HG03196 (cell line): ENCODE measurements around the gene PRR33.
A peak's percentile ranks its signal among the peaks of the same experiment; 100 is the strongest.

Experiments used
- ATAC-seq: cut with Tn5 transposase; IDR thresholded peaks from one replicate; pipeline ENCODE4 v1.9.1; 2021; ENCODE audit not compliant: unreplicated experiment

PRR33 gene

DNA sequence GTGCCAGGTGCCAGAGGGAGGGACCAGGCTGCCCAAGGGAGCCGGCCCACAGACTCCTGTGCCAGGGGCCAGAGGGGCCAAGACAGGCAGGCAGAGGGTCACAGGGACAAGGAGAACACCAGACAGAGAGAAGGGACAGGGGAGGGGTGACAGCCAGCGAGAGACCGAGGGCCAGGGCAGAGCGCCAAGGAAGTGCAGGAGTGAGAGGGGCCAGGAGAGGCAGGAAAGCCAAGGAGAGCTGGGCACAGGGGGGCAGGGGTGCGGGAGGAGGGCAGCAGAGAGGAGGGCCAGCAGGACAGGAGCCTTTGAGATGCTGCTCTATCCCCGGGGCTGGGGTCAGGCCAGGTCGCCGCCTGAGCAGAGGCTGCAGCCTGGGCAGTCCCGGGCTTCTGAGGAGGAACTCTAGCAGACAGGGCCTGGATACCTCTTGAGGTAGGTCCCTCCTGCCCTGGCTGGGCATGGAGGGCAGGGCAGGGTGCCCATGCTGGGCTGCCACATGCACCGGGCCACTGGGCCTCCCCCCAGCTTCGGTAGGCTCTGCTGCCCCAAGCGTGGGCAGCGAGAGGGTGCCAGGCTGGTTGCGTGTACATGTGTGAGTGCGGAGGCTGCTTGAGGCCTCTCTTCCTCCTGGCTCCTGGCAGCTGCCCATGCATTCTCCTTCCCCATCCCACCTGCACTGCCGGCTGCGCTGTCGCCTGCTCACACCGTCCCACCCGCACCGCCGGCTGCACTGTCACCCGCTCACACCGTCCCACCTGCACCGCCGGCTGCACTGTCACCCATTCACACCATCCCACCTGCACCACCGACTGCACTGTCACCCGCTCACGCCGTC lies 26.6 kb downstream of the PRR33 start:
- no peak for ATAC-seq

DNA sequence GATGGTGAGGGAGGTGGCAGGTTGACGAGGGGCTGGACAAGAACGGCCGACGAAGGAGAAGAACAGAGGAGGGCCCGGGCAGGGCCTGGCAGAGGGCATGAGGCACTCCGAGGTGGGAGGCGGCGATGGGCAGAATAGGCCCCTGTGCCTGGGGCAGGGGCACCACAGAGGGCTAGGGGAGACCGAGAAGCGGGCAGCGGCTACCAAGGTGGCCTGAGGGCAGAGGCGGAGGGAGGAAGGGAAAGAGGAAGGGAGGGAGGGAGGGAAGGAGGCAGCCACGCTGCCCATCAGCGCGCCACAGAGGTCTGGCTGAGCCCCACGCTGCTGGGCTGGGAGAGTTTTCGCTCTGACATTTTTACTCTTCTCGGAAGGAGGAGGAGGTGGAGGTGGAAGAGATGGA lies 27.5 kb downstream of the PRR33 start:
- ATAC-seq = no peak

DNA sequence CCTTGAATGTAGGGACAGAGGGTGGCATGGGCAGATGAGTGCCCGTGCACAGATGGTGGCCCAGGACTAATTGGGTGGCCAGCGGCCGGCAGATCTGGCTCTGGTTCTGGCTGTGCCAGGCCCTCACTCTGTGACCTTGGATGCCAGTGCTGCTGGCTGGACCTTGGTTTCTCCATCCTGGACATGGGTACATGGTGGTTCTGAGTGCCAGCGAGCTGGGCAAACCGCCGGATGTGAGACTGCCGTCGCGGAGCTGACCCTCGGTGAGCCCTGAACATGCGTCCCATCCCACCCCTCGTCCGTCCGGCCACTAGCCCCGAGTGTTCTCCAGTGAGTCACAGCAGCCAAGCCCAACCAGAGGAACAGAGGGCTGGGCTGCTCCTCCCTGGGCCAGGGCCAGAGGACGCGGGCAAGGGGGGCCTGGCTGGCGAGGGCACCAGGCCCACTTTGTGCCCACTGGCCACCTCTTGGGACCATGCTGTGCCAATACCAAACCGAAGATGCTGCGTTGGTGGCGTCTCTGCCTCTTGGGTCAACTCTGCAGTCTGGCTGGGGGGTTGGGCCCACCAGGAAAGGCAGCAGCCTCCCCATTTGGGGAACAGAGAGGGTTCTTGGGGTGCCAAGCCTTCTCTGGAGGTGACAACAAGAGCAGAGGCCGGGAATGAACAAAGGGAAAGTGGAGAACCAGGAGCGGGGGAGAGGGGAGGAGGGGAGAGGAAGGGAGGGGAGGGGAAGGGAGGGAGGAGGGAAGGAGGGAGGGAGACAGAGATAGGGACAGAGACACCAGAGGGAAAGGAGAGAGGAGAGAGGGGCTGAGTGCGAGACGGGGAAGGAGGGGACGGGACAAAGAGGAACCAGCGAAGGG lies 28.1 kb downstream of the PRR33 start:
- ATAC-seq = no peak

DNA sequence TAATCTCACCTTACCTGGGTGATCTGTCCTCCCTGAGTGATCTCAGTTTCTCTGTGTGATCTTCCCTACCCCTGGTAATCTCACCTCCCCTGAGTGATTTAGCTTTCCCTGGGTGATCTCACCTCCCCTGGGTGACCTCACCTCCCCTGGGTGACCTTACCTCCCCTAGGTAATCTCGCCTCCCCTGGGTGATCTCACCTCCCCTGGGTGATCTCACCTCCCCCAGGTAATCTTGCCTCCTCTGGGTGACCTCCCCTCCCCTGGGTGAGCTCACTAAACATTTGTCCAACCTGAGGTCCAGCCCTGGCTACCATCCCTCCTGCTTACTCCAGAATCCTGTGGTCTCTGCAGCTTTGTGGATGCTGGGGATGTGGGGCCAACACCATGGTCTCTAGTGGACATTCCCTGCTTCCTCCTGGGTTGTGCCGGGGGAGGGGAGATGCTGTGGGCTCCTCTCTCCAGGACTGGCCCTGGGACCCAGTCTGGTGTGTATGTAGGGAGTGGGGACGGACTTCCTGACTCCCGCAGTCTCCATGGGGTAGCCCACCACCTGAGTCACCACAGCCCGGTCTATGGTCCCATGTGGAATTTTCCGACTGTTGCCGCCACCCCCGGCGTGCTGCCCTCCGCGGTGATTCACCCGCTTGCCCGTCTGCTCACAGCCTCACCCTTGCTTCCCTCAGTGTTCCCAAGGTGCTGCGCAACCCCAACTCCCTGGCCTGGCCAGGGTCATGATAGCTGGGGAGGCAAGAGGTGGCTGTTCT lies 28.9 kb downstream of the PRR33 start:
- no peak for ATAC-seq

DNA sequence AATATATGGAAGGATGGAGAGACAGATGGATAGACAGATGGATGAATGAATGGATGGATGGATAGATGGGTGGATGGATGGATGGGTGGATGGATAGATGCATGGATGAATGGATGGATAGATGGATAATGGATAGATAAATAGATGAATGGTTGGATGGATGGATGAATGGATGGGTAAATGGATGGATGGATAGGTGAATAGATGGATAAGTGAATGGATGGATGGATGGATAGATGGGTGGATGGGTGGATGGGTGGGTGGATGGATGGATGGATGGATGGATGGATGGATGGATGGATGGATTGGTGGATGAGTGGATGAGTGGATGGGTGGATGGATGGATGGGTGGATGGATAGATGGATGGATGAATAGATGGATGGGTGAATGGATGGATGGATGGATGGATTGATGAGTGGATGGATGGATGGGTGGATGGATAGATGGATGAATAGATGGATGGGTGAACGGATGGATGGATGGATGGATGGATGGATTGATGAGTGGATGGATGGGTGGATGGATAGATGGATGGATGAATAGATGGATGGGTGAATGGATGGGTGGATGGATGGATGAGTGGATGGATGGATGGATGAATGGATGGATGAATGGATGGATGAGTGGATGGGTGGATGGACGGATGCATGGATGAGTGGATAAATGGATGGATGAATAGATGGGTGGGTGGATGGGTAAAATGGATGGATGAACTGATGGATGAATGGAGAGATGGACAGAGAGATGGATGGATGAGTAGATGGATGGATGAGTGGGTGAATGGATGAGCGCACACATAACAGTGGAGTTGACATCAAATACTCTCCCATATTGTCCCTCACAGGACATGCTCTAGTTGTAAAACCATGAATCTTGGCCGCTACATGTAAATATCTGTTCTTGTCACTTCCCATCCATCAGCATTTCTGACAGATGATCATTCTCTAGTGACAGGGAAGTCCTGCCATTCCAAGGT lies 30.0 kb downstream of the PRR33 start:
- no peak for ATAC-seq

DNA sequence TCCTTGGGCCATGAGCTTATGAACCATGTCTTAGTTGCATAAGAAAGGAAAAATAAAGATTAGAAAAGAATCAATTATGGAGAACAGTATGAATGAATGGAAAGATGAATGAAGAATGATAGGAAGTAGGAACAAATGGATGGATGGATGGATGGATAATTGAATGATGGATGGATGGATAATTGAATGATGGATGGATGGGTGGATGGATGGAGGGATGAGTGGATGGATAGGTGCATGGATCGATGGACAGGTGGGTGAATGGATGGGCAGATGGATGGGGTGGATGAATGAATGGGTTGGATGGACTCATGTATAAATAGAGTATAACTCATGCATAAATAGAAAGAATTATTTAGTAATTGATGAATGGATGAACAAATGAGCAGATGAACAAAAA lies 31.6 kb downstream of the PRR33 start:
- ATAC-seq = no peak

DNA sequence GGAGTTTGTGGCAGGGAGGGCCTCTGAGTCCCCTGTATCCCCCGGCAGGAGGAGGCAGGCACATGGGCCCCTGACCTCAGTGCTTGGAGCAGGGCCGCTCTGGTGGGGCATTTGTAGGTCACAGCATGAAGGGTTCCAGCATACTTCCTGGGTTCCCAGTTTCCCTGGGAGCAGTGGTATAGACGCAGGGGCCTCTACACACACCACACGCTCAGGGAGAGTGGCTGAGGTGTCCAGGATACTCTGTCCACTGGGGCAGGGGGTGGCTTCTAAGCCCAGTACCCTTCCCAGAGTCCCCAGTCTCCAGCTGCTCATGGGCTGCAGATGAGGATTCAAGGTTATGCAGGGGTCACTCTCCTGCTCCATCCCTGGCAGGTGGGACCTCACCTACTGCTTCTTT lies 32.7 kb downstream of the PRR33 start:
- no peak for ATAC-seq

DNA sequence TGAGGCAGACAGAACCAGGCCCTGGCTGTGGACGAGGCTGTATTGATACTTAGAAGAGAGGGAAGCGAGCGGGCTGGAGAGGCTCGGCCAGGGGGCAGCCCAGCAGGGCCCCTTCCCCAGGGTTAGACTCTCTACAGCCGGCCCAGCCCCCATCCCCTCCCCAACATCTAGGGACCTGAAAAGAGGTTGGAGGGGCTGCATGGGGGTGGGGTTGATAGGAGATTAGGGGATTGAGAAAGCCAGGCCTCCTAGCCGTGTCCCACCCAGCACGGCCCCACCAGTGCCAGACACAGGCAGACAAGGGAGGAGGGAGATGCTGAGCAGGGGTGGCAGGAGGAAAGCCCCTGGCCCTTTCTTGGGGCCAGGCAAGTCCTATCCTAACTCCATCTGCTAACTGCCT lies 33.1 kb downstream of the PRR33 start:
- no peak for ATAC-seq

DNA sequence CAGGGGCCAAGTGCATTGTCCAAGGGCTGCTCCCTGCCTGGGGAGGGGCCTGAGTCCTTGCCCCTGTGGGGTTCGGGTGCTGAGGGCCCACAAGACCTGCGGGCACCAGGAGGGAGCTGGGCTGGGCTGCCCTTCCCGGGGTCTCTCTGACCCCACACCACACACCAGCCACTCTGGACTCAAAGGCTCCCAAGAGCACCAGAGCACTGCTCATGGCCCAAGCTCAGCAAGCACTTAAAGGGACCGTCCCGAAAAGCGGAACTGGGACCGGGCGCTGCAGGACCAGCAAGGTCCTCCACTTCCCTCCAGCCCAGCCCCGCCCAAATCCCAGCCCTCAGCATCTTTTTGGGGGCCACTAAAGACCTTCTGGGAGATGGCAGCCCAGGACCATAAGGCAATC lies 33.5 kb downstream of the PRR33 start:
- ATAC-seq = no peak

DNA sequence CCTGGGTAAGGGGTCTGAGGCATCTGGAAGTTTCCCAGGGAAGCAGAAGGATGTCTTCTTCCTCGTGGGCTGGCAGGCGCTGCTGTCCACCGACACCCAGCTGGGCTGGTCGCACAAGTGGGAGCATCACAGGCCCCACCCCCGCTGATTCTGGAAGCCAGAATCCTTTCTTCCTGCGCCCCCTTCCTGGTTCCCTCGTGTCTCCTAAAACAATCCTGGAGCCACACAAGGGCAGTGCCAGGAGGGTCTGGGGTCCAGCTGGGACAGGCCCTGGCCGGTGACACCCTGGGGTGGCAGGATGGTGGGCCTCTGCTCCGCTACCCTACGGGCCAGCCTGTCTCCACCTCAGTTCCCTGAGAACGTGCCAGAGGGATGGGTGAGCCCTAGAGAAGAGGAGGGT lies 34.6 kb downstream of the PRR33 start:
- ATAC-seq = no peak

DNA sequence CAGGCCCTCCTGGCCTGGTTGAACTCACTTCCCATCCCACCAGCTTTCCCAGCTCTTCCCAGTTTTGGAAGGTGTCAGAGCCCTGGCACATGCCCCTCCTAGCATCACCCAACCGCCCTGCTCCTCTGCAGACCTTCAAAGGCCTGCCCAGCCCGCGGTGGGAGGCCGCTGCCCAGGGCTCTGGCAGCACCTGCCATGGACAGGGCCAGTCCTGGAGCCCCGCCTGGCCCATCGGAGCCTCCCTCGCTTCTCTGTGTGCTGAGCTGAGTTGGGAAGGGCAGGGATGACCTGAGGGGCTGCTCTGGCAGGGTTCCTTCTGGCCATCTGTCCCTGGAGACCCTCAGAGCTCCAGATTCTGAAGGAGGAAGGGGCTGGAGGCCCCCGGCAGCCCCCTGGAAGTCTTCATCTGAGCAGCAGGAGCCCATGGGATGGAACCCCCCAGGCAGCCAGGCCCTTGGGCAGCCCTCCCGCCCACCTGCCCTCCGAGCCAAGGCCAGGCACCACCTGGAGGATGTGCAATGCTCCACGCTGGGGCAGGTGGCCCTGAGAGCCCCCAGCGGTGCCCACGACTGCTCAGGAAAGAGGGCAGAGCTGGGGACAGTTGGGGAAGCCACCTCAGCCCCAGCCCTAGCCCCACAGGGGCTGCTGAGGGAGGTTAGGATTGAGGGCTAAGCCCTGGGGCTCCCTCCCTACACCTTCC lies 35.2 kb downstream of the PRR33 start:
- ATAC-seq = no peak

DNA sequence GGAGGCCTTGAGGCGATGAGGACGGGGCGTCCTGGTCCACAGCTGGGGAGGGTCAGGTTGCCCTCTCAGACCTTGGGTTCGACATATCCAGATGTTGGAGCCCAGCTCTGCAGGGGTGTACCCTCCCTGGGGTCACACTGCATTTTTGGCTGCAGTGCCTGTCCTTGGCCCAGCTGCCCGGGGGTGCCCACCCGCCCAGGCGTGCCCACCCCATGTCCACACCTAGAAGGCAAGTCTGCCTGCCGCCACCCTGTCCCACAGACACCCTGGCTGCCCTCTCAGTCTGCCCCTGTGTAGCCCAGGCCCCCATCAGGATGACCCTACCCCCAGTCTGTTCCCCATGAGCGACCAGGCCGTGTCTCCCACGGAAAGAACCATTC lies 35.8 kb downstream of the PRR33 start:
- ATAC-seq = no peak

DNA sequence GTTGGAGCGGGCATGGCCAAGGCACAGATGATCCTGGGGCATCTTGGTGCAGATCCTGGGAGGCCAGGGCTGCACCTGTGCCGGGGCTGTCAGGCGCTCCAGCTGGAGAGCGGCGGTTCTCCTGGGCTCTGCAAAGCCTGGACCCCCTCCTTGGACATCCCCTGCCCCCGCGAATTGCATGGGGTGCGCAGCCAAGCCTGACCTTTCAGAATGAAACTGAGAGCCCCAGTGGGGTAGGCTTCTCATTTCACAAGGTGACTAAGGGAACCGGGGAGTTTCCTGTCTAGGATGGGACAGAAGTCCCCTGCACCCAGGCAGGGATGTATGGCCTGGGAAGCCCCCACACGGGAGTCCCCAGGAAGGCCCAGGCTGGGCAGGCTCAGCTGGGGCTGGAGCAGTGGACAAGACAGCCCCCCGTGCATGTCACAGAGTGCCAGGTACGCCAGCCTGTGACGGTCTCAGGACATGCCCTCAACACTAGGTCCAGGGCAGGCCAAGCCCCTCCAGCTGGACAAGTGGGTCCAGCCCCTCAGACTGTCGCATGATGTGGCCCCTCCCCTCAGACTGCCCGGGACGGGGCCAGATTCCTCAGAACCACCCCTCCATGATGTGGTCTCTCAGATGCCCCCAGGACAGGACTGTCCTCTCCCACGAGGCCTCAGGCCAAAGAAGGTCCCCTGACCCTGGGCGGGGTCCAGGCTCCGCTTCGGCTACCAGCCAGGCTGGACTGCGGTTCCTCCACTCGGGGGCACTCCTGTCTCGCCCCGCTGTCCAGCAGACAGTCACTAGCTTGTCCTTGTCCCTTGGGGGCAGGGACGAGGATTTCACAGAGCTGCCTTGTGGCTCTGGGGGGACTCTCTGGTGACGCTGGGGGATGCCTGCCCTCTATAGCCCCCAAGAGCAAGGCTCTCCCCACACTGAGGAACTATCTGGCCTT lies 36.5 kb downstream of the PRR33 start:
- ATAC-seq = peak; percentile 31

DNA sequence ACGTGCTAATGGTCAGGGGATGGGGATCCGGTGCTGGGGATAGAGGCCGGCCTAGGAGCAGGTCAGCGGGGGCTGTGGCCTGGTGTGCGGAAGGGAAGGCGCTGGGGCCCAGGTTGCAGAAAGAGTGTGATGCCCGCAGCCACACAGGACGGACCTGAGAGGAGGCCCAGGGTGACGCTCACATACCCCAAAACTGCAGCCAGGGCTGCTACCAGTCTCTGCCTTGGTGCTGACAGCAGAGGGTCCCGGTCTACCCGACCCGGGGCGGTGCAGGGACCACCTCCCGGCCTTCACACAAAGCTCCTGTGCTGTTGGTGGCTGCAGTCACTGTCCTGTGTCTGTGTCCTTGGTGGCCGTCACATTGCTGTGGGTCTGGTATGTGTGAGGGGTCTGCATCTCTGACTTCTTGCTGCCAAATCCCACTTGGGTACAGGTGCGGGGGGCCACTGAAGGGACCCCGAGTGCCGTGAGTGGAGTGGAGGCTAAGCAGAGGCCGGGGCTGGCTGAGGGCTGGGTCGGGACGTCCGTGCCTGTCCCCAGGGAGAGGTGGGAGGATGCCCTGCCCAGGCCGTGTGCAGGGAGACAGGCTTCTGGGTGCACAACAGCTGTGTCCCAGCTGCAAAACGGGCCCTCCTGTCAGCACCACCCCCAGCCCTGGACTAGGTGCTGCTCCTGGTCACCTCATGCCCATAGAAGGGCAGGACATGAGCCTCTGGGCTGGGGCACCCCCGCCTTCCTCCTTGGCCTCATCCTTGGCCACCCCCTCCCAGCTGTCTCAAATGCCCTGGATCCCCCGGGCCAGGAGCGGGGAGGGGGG lies 37.4 kb downstream of the PRR33 start:
- peak; percentile 27 for ATAC-seq

DNA sequence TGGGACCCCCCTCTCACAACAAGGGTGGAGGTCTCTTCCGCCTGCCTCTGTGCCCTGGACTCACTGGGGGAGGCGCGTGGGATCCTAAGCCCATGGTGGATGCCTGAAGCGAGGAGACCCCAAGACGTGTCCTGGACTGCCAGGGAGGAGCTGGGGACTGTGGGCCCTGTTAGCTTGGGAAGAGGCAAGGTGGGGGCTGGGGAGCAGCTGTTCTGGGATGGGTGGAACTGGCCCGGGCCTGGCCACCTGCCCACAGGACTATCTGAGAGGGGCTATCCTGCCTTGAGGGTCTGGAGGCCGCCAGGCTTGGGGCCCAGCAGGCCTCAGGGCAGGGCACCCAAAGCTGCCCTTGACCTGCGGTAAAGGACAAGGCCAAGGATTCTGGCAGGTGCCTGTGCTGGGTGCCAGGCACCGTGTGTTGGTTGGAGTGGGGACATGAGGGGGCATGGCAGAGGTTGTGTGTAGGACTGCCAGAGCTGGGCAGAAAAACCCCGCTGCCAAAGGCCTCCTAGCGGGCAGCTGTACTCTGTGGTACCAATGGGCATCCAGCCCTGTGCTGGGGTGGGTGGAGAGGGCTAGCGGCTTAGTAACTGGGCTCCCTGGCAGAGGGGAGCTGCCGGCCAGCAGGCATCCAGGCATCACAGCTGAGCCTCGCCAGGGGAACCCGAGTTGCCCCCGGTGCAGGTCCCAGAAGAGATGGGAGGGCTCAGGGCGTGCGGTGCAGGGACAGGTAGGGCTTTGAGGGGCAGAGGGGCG lies 38.1 kb downstream of the PRR33 start:
- ATAC-seq = no peak

DNA sequence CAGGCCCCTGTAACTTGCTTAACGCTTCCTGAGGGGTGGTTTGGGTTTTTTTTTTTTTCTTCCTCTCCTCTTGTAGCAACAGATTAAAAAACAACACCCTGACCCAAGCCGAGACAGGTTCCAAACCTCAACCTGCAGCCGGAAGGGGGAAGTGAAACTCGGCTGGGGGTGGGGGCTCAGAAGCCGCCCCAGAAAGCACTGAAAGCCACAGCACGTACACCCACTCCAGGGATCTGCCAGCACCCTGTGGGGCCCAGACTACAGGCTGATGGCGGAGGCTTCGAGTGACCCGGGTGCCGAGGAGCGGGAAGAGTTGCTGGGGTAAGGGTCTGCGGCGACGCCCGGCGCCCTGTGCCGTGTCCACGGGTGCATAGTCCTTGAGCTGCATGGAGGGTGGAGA lies 38.8 kb downstream of the PRR33 start, which contains the start of gene LSP1:
Gene LSP1, plus strand, starts transcription at position 208 of the 400 bp plus-strand sequence. Its CDS starts 61 bp downstream, at position 269.
- ATAC-seq = peak; percentile 39
